ENCODE data around the gene ARHGAP5.
A peak's percentile ranks its signal among the peaks of the same experiment; 100 is the strongest.

The ARHGAP5 gene

GRCh38 chr14:32078023-32078857 lies 1.1 kb downstream of the ARHGAP5 start:
- DNase-seq, result peak; percentile 4 to 34

- no peak for DNase-seq
Measured at GRCh38 chr14:32078858-32079216, 1.7 kb downstream of the ARHGAP5 start.

- DNase-seq, result no peak
Measured at GRCh38 chr14:32079264-32079663, 2.2 kb downstream of the ARHGAP5 start.

GRCh38 chr14:32080001-32080510 lies 3.0 kb downstream of the ARHGAP5 start:
- no peak for DNase-seq

DNA sequence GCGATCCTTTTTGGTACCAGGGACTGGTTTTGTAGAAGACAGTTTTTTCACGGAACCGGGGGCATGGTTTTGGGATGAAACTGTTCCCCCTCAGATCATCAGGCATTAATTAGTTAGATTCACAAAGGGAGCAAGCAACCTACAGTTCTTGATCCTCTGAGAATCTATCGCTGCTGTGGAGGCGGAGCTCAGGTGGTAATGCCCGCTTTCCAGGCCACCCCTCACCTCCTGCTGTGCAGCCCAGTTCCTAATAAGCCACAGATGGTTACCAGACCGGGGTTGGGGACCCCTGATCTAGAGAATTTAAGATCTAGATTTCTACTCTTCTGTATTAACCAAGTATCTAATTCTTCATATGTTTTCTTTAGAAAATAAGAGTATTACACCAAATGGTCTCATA lies 4.8 kb downstream of the ARHGAP5 start:
- no peak for DNase-seq

- no peak for DNase-seq
Measured at GRCh38 chr14:32083315-32083624, 6.2 kb downstream of the ARHGAP5 start.

GRCh38 chr14:32083789-32084188 lies 6.7 kb downstream of the ARHGAP5 start:
- no peak for DNase-seq

DNA sequence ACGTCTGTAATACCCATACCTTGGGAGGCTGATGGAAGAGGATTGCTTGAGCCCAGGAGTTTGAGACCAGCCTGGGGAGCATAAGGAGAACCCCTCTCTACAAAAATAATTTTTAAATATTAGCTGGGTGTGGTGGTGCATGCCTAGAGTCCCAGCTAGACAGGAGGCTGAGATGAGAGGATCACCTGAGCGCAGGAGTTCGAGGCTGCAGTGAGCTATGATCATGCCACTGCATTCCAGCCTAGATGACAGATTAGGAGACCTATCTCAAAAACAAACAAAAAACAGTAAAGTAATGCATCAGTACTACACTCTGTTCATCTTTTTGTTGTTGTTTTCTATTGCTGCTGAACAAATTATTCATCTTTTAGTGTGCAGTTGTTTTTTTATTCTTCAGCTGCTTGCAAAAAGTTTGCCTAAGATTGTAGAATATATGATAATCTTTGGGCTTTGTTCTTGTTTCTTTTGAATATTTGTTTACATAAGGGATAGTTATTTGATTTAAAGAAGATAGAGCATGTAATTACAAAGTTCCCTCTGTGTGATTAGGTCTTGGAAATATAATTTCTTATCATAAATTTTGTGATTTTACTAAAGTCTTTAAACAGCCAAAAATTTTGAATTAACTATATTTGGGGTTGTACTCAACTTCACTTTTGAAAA lies 8.2 kb downstream of the ARHGAP5 start:
- no peak for DNase-seq

- DNase-seq, result no peak
Measured at GRCh38 chr14:32085845-32086383, 8.8 kb downstream of the ARHGAP5 start.

GRCh38 chr14:32087173-32087861 lies 10.2 kb downstream of the ARHGAP5 start:
- DNase-seq, result no peak

- DNase-seq, result no peak
Measured at GRCh38 chr14:32087907-32088306, 10.8 kb downstream of the ARHGAP5 start.

DNA sequence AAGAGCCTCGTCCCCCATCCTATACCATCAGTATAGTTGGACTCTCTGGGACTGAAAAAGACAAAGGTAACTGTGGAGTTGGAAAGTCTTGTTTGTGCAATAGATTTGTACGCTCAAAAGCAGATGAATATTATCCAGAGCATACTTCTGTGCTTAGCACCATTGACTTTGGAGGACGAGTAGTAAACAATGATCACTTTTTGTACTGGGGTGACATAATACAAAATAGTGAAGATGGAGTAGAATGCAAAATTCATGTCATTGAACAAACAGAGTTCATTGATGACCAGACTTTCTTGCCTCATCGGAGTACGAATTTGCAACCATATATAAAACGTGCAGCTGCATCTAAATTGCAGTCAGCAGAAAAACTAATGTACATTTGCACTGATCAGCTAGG lies 13.6 kb downstream of the ARHGAP5 start:
- DNase-seq, result no peak

- no peak for DNase-seq
Measured at GRCh38 chr14:32099473-32099872, 22.4 kb downstream of the ARHGAP5 start.

DNA sequence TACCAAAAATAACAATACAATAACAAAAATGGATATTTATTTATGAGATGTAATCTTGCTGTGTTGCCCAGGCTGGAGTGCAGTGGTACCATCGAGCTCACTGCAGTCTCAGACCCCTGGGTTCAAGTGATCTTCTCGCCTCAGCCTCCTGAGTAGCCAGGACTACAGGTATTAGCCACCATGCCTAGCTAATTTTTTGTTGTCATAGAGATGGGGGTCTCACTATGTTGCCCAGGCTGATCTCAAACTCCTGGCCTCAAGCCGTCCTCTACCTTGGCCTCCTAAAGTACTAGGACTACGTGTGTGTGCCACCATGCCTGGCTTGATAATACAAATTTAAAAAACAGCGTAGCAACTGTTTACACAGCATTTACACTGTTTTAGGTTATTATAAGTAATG lies 23.1 kb downstream of the ARHGAP5 start:
- DNase-seq, result no peak

DNA sequence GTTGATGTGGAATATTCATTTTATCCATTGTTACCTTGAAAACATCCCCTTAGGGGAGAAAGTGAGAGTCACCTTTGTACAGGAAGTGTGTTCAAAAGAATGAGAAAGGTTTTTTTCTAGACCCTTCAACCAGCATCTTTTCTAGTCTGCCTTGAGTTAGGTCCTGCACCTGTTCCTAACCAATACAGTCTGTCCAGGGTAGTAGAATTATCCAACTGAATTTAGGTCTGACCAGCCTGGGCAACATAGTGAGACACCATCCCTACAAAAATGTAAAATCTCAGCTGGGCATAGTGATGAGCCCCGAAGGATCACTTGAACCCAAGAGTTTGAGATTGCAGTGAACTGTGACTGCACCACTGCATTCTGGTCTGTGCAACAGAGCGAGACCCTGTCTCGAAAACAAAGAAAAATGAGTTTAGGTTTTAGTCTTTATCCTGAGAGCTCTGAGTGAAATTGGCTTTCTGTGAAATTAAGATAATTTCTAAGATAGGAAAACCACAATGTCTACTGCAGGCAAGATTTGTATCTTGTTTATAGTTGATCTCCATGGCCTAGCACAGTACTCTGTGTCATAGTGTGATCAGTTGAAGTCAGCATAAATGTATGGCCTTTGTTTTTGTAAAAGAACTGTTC lies 25.2 kb downstream of the ARHGAP5 start:
- DNase-seq, result no peak

DNA sequence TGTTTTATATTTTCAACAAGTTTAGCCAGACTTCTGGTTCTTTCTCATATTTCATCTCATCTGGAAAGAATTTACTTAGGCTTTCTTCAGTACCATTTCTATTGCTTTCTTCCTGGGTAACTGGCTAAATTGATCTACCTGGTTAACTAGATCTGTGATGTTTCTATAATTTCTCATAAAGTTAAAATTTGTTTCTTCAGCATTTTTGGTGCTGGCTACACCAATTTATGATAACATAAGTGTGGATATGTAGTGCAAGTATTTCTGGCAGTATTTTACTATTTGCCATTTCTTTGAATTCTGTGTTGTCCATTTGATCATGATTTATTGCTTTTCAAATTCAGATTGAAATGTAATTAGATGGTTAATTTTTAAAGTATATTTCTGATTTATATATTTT lies 25.9 kb downstream of the ARHGAP5 start:
- DNase-seq, result no peak

DNA sequence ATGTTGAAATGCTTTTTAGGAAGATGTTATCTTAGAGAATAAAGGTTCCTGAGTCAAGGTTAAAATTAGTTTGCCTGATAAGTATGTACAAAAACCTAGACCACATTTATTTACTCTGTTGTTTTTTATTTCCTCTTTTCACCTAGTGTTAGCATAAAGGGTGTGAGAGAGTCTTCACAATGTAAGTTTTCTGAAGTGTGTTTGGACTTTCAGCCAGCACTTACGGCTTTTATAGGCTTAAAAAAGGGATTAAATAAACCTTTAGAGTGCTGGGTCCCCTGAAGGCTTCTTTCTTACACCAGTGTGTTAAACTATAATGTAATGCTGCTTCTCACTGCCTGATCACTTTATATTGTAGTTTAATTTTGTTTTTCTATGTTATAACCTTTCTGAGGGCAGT lies 27.2 kb downstream of the ARHGAP5 start:
- DNase-seq, result no peak

- DNase-seq, result peak; percentile 31 to 68
Measured at GRCh38 chr14:32104803-32105202, 27.7 kb downstream of the ARHGAP5 start.

DNA sequence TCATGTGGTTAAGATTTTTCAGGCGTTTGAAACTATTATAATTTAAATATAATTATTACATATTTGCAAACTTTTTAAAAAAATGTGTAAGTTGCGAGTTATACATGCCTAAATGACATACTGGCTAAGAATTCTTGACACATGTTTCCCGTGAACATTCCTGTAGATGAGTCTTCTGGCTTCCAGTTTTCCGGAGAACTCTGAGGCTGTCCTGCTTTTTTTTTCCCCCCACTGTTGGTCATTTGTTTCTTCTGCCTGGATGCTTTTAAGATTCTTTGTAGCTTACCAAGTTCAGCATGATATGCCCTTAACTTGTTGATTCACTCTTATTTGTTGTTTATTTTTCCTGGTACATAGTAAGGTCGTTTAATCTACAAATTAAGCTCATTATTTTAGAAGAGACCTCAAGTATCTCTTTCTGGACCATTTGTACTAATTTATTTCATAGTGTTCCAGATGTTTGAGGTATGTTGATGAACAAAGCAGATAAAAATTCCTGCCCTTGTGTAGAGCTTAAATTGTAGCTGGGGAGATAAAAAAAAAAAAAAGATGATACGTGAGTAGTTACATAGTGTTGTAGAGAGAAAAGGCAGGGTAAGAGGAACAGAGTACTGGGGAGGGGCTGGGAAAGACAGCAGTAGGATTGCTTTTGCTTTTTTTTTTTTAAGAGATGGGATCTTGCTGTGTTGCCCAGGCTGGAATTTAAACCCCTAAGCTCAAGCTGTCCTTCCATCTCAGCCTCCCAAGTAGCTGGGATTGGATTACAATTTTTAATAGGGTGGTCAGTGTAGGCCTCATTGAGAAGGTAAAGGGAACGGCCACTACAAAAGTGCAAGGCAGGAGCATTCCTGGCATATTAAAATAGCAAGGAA lies 32.8 kb downstream of the ARHGAP5 start:
- no peak for DNase-seq

DNA sequence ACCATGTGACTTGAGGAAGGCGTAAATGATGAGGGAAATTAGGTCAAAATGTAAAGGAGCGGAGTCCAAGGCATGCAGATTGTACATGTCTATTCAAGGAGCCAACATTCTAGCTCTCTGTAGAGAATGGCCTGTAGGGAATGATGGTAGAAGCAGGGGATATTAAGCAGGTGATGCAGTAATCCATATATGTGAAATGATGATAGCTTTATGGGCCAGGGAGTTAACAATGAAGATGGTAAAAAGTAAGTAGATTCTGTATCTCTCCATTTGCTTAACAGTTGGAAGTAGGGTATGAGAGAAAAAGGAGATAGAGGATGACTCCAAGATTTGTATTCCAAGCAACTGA lies 33.4 kb downstream of the ARHGAP5 start:
- no peak for DNase-seq

DNA sequence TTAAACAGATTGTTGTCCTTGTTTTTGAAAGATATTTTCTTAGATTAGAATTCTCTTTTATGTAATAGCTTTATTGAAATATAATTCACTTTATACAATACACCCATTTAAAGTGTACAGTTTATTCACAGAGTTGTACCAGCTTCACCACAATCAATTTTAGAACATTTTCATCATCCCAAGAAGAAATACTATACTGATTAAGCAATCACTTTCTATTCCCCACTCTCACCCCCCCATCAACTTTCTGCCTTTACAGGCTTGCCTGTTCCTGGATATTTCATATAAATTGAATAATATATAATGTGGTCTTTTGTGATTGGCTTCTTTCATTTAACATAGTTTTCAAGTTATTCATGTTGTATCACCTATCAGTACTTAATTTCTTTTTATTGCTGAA lies 44.4 kb downstream of the ARHGAP5 start:
- DNase-seq, result no peak

DNA sequence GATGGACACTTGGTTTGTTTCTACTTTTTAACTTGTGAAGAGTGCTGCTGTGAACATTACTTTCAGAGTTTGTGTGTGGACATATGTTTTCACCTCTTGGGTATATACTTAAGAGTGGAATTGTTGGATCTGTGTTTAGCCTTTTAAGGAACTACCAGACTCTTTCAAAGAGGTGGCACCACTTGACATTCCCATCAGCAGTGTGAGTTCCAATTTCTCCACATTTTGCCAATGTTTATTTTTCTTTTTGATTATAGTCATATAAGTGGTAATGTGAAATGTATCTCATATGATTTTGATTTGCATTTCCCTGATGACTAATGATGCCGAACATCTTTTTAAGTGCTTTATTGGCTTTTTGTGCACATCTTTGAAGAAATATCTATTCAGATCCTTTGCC lies 44.8 kb downstream of the ARHGAP5 start:
- no peak for DNase-seq
